SK-N-SH (cell line): ENCODE data around the gene PKP4.
A peak's percentile ranks its signal among the peaks of the same experiment; 100 is the strongest.

ENCODE experiments used
- EZH2phosphoT487 ChIP-seq: fragments of 200-600 bp; sonication (generic); IDR thresholded peaks from 2 replicates; pipeline ENCODE4 v1.6.1; 2017; ENCODE audit warnings: low read depth, mixed run types, mild to moderate bottlenecking, antibody characterized with exemption, moderate library complexity, borderline replicate concordance
- FOXM1 ChIP-seq: IDR thresholded peaks from 2 replicates; pipeline ENCODE4 v1.4.0; 2012; ENCODE audit warnings: low read depth, mild to moderate bottlenecking
- GATA2 ChIP-seq: sonication (generic); formaldehyde crosslinking; IDR thresholded peaks from 2 replicates; pipeline ENCODE4 v1.5.0; 2020; ENCODE audit warnings: mild to moderate bottlenecking, missing genetic modification reagents
- JUND ChIP-seq: IDR thresholded peaks from 2 replicates; pipeline ENCODE4 v1.4.0; 2012
- POLR2AphosphoS5 ChIP-seq: IDR thresholded peaks from 2 replicates; pipeline ENCODE4 v1.6.1; 2012; ENCODE audit warnings: low read depth, low read length
- TAF1 ChIP-seq: IDR thresholded peaks from 2 replicates; pipeline ENCODE4 v1.6.1; 2012; ENCODE audit warnings: low read depth, mild to moderate bottlenecking, low read length, moderate library complexity, borderline replicate concordance
- TF ChIP-seq, protein P1 (sequence below): IDR thresholded peaks from 2 replicates; pipeline ENCODE4 v1.4.0; 2012; ENCODE audit warnings: low read depth, borderline replicate concordance
- TF ChIP-seq, protein P2 (sequence below): fragments of 200-600 bp; sonication (generic); IDR thresholded peaks from 2 replicates; pipeline ENCODE4 v1.6.1; 2017; ENCODE audit warnings: antibody characterized with exemption, mild to moderate bottlenecking, moderate library complexity
- TF ChIP-seq, protein P3 (sequence below): IDR thresholded peaks from 2 replicates; pipeline ENCODE4 v1.6.1; 2012; ENCODE audit warnings: mild to moderate bottlenecking, low read depth, low read length, moderate library complexity
- TF ChIP-seq, protein P4 (sequence below): IDR thresholded peaks from 2 replicates; pipeline ENCODE4; 2012

DNA sequence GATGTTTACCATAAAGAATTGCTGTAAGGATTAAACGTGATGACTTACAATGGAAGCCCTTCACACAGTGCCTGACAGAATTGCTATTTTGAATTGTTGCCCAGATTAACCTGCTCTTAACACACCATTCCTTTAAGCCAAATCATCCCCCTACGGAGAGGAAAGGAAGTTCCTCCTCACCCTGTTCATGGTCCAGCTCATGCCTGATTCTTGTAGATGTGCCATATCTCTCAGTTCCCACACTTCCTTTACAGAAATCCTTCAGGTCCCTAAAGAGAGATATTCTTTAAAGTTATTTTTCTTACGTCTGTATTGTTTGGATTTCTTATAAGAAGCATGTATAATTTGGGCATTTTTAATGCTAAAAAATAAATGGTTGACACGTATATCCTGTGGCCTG is 210.8 kb downstream of the PKP4 start:
- TF ChIP-seq TAF1 (no peak), JUND (peak; percentile 46), GATA2 (CRISPR knock-in tag) (no peak), EZH2phosphoT487 (no peak), FOXM1 (no peak), POLR2AphosphoS5 (no peak)
- TF ChIP-seq, protein P1, sequence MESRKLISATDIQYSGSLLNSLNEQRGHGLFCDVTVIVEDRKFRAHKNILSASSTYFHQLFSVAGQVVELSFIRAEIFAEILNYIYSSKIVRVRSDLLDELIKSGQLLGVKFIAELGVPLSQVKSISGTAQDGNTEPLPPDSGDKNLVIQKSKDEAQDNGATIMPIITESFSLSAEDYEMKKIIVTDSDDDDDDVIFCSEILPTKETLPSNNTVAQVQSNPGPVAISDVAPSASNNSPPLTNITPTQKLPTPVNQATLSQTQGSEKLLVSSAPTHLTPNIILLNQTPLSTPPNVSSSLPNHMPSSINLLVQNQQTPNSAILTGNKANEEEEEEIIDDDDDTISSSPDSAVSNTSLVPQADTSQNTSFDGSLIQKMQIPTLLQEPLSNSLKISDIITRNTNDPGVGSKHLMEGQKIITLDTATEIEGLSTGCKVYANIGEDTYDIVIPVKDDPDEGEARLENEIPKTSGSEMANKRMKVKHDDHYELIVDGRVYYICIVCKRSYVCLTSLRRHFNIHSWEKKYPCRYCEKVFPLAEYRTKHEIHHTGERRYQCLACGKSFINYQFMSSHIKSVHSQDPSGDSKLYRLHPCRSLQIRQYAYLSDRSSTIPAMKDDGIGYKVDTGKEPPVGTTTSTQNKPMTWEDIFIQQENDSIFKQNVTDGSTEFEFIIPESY, result no peak
- TF ChIP-seq, protein P2, sequence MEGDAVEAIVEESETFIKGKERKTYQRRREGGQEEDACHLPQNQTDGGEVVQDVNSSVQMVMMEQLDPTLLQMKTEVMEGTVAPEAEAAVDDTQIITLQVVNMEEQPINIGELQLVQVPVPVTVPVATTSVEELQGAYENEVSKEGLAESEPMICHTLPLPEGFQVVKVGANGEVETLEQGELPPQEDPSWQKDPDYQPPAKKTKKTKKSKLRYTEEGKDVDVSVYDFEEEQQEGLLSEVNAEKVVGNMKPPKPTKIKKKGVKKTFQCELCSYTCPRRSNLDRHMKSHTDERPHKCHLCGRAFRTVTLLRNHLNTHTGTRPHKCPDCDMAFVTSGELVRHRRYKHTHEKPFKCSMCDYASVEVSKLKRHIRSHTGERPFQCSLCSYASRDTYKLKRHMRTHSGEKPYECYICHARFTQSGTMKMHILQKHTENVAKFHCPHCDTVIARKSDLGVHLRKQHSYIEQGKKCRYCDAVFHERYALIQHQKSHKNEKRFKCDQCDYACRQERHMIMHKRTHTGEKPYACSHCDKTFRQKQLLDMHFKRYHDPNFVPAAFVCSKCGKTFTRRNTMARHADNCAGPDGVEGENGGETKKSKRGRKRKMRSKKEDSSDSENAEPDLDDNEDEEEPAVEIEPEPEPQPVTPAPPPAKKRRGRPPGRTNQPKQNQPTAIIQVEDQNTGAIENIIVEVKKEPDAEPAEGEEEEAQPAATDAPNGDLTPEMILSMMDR, result no peak
- TF ChIP-seq, protein P3, sequence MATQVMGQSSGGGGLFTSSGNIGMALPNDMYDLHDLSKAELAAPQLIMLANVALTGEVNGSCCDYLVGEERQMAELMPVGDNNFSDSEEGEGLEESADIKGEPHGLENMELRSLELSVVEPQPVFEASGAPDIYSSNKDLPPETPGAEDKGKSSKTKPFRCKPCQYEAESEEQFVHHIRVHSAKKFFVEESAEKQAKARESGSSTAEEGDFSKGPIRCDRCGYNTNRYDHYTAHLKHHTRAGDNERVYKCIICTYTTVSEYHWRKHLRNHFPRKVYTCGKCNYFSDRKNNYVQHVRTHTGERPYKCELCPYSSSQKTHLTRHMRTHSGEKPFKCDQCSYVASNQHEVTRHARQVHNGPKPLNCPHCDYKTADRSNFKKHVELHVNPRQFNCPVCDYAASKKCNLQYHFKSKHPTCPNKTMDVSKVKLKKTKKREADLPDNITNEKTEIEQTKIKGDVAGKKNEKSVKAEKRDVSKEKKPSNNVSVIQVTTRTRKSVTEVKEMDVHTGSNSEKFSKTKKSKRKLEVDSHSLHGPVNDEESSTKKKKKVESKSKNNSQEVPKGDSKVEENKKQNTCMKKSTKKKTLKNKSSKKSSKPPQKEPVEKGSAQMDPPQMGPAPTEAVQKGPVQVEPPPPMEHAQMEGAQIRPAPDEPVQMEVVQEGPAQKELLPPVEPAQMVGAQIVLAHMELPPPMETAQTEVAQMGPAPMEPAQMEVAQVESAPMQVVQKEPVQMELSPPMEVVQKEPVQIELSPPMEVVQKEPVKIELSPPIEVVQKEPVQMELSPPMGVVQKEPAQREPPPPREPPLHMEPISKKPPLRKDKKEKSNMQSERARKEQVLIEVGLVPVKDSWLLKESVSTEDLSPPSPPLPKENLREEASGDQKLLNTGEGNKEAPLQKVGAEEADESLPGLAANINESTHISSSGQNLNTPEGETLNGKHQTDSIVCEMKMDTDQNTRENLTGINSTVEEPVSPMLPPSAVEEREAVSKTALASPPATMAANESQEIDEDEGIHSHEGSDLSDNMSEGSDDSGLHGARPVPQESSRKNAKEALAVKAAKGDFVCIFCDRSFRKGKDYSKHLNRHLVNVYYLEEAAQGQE, result no peak
- TF ChIP-seq, protein P4, sequence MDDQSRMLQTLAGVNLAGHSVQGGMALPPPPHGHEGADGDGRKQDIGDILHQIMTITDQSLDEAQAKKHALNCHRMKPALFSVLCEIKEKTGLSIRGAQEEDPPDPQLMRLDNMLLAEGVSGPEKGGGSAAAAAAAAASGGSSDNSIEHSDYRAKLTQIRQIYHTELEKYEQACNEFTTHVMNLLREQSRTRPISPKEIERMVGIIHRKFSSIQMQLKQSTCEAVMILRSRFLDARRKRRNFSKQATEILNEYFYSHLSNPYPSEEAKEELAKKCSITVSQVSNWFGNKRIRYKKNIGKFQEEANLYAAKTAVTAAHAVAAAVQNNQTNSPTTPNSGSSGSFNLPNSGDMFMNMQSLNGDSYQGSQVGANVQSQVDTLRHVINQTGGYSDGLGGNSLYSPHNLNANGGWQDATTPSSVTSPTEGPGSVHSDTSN, result peak; percentile 35
